Subcutaneous abdominal adipose tissue (tissue), 5 donors: ENCODE data around the gene SYT7.

Experiments used
- H3K27ac ChIP-seq: one replicate; pipeline ENCODE4 v1.7.0; 2013; ENCODE audit warnings: low read depth, mild to moderate bottlenecking, inconsistent platforms, low read length, moderate library complexity
- H3K27me3 ChIP-seq, 5 donors: one replicate each; pipeline ENCODE4 v1.7.0; 2013; ENCODE audit warnings: low read length in 5 of 5, inconsistent platforms in 1 of 5; ENCODE audit not compliant: control insufficient read depth in 5 of 5, insufficient read depth in 4 of 5
- H3K36me3 ChIP-seq, 5 donors: one replicate each; pipeline ENCODE4 v1.7.0; 2013; ENCODE audit warnings: low read length in 5 of 5; ENCODE audit not compliant: control insufficient read depth in 5 of 5, insufficient read depth in 5 of 5
- H3K4me1 ChIP-seq, 5 donors: one replicate each; pipeline ENCODE4 v1.7.0; 2013; ENCODE audit warnings: low read length in 5 of 5, mild to moderate bottlenecking in 3 of 5, moderate library complexity in 1 of 5; ENCODE audit not compliant: control insufficient read depth in 5 of 5, insufficient read depth in 5 of 5
- H3K4me3 ChIP-seq, 5 donors: one replicate each; pipeline ENCODE4 v1.7.0; 2013; ENCODE audit warnings: low read length in 5 of 5, low read depth in 1 of 5
- H3K9ac ChIP-seq, 5 donors: one replicate each; pipeline ENCODE4 v1.7.0; 2013; ENCODE audit warnings: low read length in 5 of 5, mild to moderate bottlenecking in 4 of 5, moderate library complexity in 3 of 5
- H3K9me3 ChIP-seq, 5 donors: one replicate each; pipeline ENCODE4 v1.7.0; 2013; ENCODE audit warnings: low read length in 5 of 5; ENCODE audit not compliant: control insufficient read depth in 5 of 5
- donor health status: healthy.
- donor health status: healthy.
- donor health status: healthy.
- donor health status: healthy.
- donor health status: healthy.

SYT7 gene

GRCh38 chr11:61598374-61598773, 17.5 kb upstream of the SYT7 start:
- Histone ChIP-seq H3K9me3 (no peaks in the 10 kb centered on the region), H3K27me3 (peaks cover 0 to 27% (median 15%) of the 10 kb centered on the region in 5 donors), H3K4me1 (peaks cover 0 to 46% (median 34%) of the 10 kb centered on the region in 5 donors), H3K27ac (no peak overlapping the region), H3K36me3 (no peaks in the 10 kb centered on the region), H3K4me3 (no peak overlapping the region), H3K9ac (no peak overlapping the region)

GRCh38 chr11:61596990-61597389, 16.1 kb upstream of the SYT7 start:
- Histone ChIP-seq H3K9ac (no peak overlapping the region), H3K9me3 (no peaks in the 10 kb centered on the region), H3K4me3 (no peak overlapping the region), H3K27me3 (peaks cover 2 to 23% (median 9%) of the 10 kb centered on the region in 5 donors), H3K36me3 (no peaks in the 10 kb centered on the region), H3K27ac (no peak overlapping the region), H3K4me1 (peaks cover 0 to 44% (median 25%) of the 10 kb centered on the region in 5 donors)

GRCh38 chr11:61596542-61596941, 15.7 kb upstream of the SYT7 start:
- peak overlapping the region; percentile 70 for H3K27ac ChIP-seq
- no peaks in the 10 kb centered on the region for H3K36me3 ChIP-seq
- H3K4me1 ChIP-seq = peaks cover 0 to 45% (median 25%) of the 10 kb centered on the region in 5 donors
- H3K9ac ChIP-seq = no peak overlapping the region
- no peak overlapping the region for H3K4me3 ChIP-seq
- no peaks in the 10 kb centered on the region for H3K9me3 ChIP-seq
- peaks cover 2 to 23% (median 9%) of the 10 kb centered on the region in 5 donors for H3K27me3 ChIP-seq

GRCh38 chr11:61594907-61595257, 14.0 kb upstream of the SYT7 start:
- H3K4me1 ChIP-seq = peaks cover 0 to 44% (median 24%) of the 10 kb centered on the region in 5 donors
- peak overlapping the region in 3 of 5 donors; percentile 9 to 22 (median 12) for H3K4me3 ChIP-seq
- no peaks in the 10 kb centered on the region for H3K9me3 ChIP-seq
- H3K27ac ChIP-seq = peak overlapping the region; percentile 70
- H3K9ac ChIP-seq = no peak overlapping the region
- H3K36me3 ChIP-seq = no peaks in the 10 kb centered on the region
- peaks cover 3 to 23% (median 6%) of the 10 kb centered on the region in 5 donors for H3K27me3 ChIP-seq

- Histone ChIP-seq H3K36me3 (no peaks in the 10 kb centered on the region), H3K27ac (no peak overlapping the region), H3K4me3 (no peak overlapping the region), H3K27me3 (peaks cover 3 to 21% (median 10%) of the 10 kb centered on the region in 5 donors), H3K4me1 (peaks cover 2 to 41% (median 21%) of the 10 kb centered on the region in 5 donors), H3K9ac (no peak overlapping the region), H3K9me3 (no peaks in the 10 kb centered on the region)
These were observed 12.3 kb upstream of the SYT7 start for GRCh38 chr11:61593151-61593550.

GRCh38 chr11:61592176-61592575, 11.3 kb upstream of the SYT7 start:
- H3K4me1 ChIP-seq = peaks cover 2 to 46% (median 30%) of the 10 kb centered on the region in 5 donors
- H3K9ac ChIP-seq = no peak overlapping the region
- H3K9me3 ChIP-seq = no peaks in the 10 kb centered on the region
- H3K36me3 ChIP-seq = no peaks in the 10 kb centered on the region
- peaks cover 3 to 19% (median 10%) of the 10 kb centered on the region in 5 donors for H3K27me3 ChIP-seq
- H3K4me3 ChIP-seq = no peak overlapping the region
- no peak overlapping the region for H3K27ac ChIP-seq

GRCh38 chr11:61589961-61590360, 9.1 kb upstream of the SYT7 start:
- no peak overlapping the region for H3K9ac ChIP-seq
- no peak overlapping the region for H3K27ac ChIP-seq
- H3K4me1 ChIP-seq = peaks cover 2 to 32% (median 24%) of the 10 kb centered on the region in 5 donors
- no peaks in the 10 kb centered on the region for H3K9me3 ChIP-seq
- no peak overlapping the region for H3K4me3 ChIP-seq
- H3K36me3 ChIP-seq = no peaks in the 10 kb centered on the region
- peaks cover 0 to 16% (median 9%) of the 10 kb centered on the region in 5 donors for H3K27me3 ChIP-seq

- Histone ChIP-seq H3K27ac (no peak overlapping the region), H3K4me1 (peaks cover 2 to 28% (median 21%) of the 10 kb centered on the region in 5 donors), H3K9me3 (no peaks in the 10 kb centered on the region), H3K36me3 (no peaks in the 10 kb centered on the region), H3K27me3 (peaks cover 0 to 9% (median 7%) of the 10 kb centered on the region in 5 donors), H3K9ac (peak overlapping the region in 2 of 5 donors; percentile 37 to 68), H3K4me3 (peak overlapping the region in 3 of 5 donors; percentile 61 to 68 (median 61))
These were observed 7.9 kb upstream of the SYT7 start for GRCh38 chr11:61588728-61589191.

- Histone ChIP-seq H3K4me1 (peaks cover 2 to 28% (median 21%) of the 10 kb centered on the region in 5 donors), H3K36me3 (no peaks in the 10 kb centered on the region), H3K4me3 (peak overlapping the region; percentile 25 to 68 (median 61)), H3K9ac (peak overlapping the region in 2 of 5 donors; percentile 37 to 68), H3K9me3 (no peaks in the 10 kb centered on the region), H3K27ac (peak overlapping the region; percentile 50), H3K27me3 (peaks cover 0 to 8% (median 7%) of the 10 kb centered on the region in 5 donors)
These were observed 7.3 kb upstream of the SYT7 start for GRCh38 chr11:61587951-61588727.

- H3K9ac ChIP-seq = peak overlapping the region in 2 of 5 donors; percentile 37 to 68
- peaks cover 2 to 28% (median 21%) of the 10 kb centered on the region in 5 donors for H3K4me1 ChIP-seq
These were observed 6.7 kb upstream of the SYT7 start for GRCh38 chr11:61587541-61587941.

More at GRCh38 chr11:61587541-61587941, 6.7 kb upstream of the SYT7 start:
- H3K4me3 ChIP-seq = peak overlapping the region; percentile 40 to 68 (median 61)
- peak overlapping the region; percentile 50 for H3K27ac ChIP-seq
- no peaks in the 10 kb centered on the region for H3K9me3 ChIP-seq
- peaks cover 0 to 8% (median 6%) of the 10 kb centered on the region in 5 donors for H3K27me3 ChIP-seq
- H3K36me3 ChIP-seq = no peaks in the 10 kb centered on the region
